ENCODE measurements around the gene C12orf76. TPM values are rescaled to one million over a fixed set of nuclear protein-coding genes. Genes with fewer than 3 reads are reported as not detected.

C12orf76 gene
- total RNA-seq, 1 experiment from 2014 or later: 11.9 TPM

- Histone ChIP-seq H3K4me1 (peaks cover 27% of the 10 kb centered on the region), H3K4me3 (ENCODE audit: low read depth, low read length) (no peak overlapping the region), H3K9me3 (no peaks in the 10 kb centered on the region), H3K27me3 (replicated peaks; ENCODE audit: control insufficient read depth, insufficient read depth, low read length) (no peaks in the 10 kb centered on the region), H3K36me3 (ENCODE audit: control insufficient read depth, insufficient read depth, low read length) (no peaks in the 10 kb centered on the region; the same call in 1 of the 2 replicates)
- intact Hi-C loops (cut with micrococcal nuclease; ENCODE audit: unreplicated experiment): no loop called here
- CTCF ChIA-PET: no interaction called here
- H3K36me3 Mint-ChIP-seq (ENCODE audit: insufficient read depth, unreplicated experiment): peaks cover 15% of the 10 kb centered on the region
- H3K4me3 Mint-ChIP-seq (ENCODE audit: unreplicated experiment): no peak overlapping the region
- no peak for DNase-seq
- peaks cover 25% of the 10 kb centered on the region for H3K4me1 Mint-ChIP-seq (ENCODE audit: low read depth, unreplicated experiment)
- H3K27me3 Mint-ChIP-seq (ENCODE audit: insufficient read depth, unreplicated experiment): no peaks in the 10 kb centered on the region
- POLR2A ChIA-PET: no interaction called here
- no peak overlapping the region for H3K27ac Mint-ChIP-seq (ENCODE audit: unreplicated experiment)
- no peak for TF ChIP-seq CTCF (IDR thresholded peaks at IDR 0.05; ENCODE audit: insufficient read depth in 1 of 2, low read depth in 1 of 2, low read length in 1 of 2, severe bottlenecking in 1 of 2, unreplicated experiment in 1 of 2)
- no peaks in the 10 kb centered on the region for H3K9me3 Mint-ChIP-seq (ENCODE audit: unreplicated experiment)
- no TSS peak for BruUV-seq (replicated peaks)
Measured at GRCh38 chr12:110007881-110008280, 40.4 kb downstream of the C12orf76 start.

GRCh38 chr12:110006115-110006514 is 42.2 kb downstream of the C12orf76 start:
- ChIA-PET POLR2A (no interaction called here), CTCF (no interaction called here)
- TF ChIP-seq CTCF (IDR thresholded peaks at IDR 0.05; ENCODE audit: insufficient read depth in 1 of 2, low read depth in 1 of 2, low read length in 1 of 2, severe bottlenecking in 1 of 2, unreplicated experiment in 1 of 2): no peak
- Histone ChIP-seq H3K36me3 (ENCODE audit: control insufficient read depth, insufficient read depth, low read length) (no peaks in the 10 kb centered on the region; the same call in 1 of the 2 replicates), H3K27me3 (replicated peaks; ENCODE audit: control insufficient read depth, insufficient read depth, low read length) (no peaks in the 10 kb centered on the region), H3K9me3 (no peaks in the 10 kb centered on the region), H3K4me1 (peaks cover 13% of the 10 kb centered on the region), H3K4me3 (ENCODE audit: low read depth, low read length) (no peak overlapping the region)
- no peaks in the 10 kb centered on the region for H3K27me3 Mint-ChIP-seq (ENCODE audit: insufficient read depth, unreplicated experiment)
- no peaks in the 10 kb centered on the region for H3K9me3 Mint-ChIP-seq (ENCODE audit: unreplicated experiment)
- intact Hi-C loops (cut with micrococcal nuclease; ENCODE audit: unreplicated experiment): no loop called here
- no peak overlapping the region for H3K27ac Mint-ChIP-seq (ENCODE audit: unreplicated experiment)
- H3K4me3 Mint-ChIP-seq (ENCODE audit: unreplicated experiment): no peak overlapping the region
- peaks cover 10% of the 10 kb centered on the region for H3K36me3 Mint-ChIP-seq (ENCODE audit: insufficient read depth, unreplicated experiment)
- no TSS peak for BruUV-seq (replicated peaks)
- DNase-seq: no peak
- H3K4me1 Mint-ChIP-seq (ENCODE audit: low read depth, unreplicated experiment): peaks cover 19% of the 10 kb centered on the region

GRCh38 chr12:110005319-110005973 is 42.9 kb downstream of the C12orf76 start:
- Histone ChIP-seq H3K4me1 (peaks cover 6% of the 10 kb centered on the region), H3K27me3 (replicated peaks; ENCODE audit: control insufficient read depth, insufficient read depth, low read length) (no peaks in the 10 kb centered on the region), H3K4me3 (ENCODE audit: low read depth, low read length) (no peak overlapping the region), H3K9me3 (no peaks in the 10 kb centered on the region), H3K36me3 (ENCODE audit: control insufficient read depth, insufficient read depth, low read length) (no peaks in the 10 kb centered on the region; the same call in 1 of the 2 replicates)
- H3K4me1 Mint-ChIP-seq (ENCODE audit: low read depth, unreplicated experiment): peaks cover 12% of the 10 kb centered on the region
- ChIA-PET CTCF (no interaction called here), POLR2A (no interaction called here)
- intact Hi-C loops (cut with micrococcal nuclease; ENCODE audit: unreplicated experiment): no loop called here
- H3K36me3 Mint-ChIP-seq (ENCODE audit: insufficient read depth, unreplicated experiment): peaks cover 10% of the 10 kb centered on the region
- H3K4me3 Mint-ChIP-seq (ENCODE audit: unreplicated experiment): no peak overlapping the region
- no peaks in the 10 kb centered on the region for H3K27me3 Mint-ChIP-seq (ENCODE audit: insufficient read depth, unreplicated experiment)
- no TSS peak for BruUV-seq (replicated peaks)
- H3K9me3 Mint-ChIP-seq (ENCODE audit: unreplicated experiment): no peaks in the 10 kb centered on the region
- no peak overlapping the region for H3K27ac Mint-ChIP-seq (ENCODE audit: unreplicated experiment)
- no peak for DNase-seq
- TF ChIP-seq CTCF (IDR thresholded peaks at IDR 0.05; ENCODE audit: insufficient read depth in 1 of 2, low read depth in 1 of 2, low read length in 1 of 2, severe bottlenecking in 1 of 2, unreplicated experiment in 1 of 2): no peak

Measured in Caco-2 (cell line).